Stimulated activated CD4-positive, alpha-beta T cell treated with anti-CD3 and anti-CD28 coated beads, TNF-alpha, amount 100 ng/mL, for 1 hour (primary cell): ENCODE results near the gene ENTHD1.
"Not testable (repeated sequence)": the region's sequence is repeated elsewhere in the genome, so short reads cannot be mapped to it uniquely, and the experiment has no call there.

Source experiments
- DNase-seq, 3 donors: peaks; one replicate each; pipeline ENCODE4 v3.0.0-alpha.2; 2020; ENCODE audit warnings: low read depth in 3 of 3, low spot score in 1 of 3

ENTHD1 gene

DNA sequence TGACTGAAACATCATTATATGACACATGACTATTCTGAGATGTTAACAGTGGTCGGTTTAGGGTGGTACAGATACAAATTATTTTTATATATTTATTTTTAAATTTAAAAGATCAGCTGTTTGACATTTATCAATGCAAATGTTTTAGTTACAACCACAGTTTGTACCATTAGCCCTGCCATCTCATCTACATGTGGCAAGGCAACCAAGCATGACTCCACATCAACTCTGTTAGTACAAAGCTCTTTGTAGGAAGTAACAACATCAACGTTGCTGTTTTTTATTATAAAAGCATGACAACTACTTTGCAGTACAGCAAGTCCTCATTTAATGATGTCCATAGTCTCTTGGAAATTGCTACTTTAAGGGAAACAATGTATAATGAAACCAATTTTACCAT lies 40.8 kb downstream of the ENTHD1 start:
- DNase-seq, result no peak

DNA sequence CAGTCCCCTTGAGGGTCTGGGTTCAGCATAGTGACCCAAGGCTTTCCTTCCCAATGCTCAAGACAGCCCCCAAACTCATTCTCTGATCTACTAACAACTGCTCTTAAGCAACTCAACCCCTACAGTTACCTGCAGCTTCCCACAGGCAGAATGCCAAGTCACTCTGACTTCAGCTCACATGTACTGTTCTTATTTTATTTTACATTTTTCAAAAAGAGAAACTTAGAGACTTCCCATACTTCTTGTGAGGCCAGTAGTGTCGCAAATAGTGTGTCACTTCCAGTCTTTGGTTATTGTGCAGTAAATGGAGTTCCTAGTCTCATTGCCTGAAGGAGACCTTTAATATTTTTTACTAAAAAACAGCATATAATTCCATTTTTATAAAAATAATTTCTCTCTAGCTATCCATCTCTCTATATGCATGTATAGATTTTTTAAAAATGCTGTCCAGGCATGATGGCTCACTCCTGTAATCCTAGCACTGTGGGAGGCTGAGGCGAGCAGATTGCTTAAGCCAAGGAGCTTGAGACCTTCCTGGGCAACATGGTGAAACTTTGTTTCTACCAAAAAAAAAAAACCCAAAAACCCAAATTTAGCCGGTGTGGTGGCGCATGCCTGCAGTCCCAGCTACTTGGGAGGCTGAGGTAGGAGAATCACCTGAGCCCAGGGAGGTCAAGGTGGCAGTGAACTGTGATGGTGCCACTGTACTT lies 41.8 kb downstream of the ENTHD1 start:
- no peak for DNase-seq

- DNase-seq, result no peak
Measured at GRCh38 chr22:39847477-39847876, 46.1 kb downstream of the ENTHD1 start.

GRCh38 chr22:39846539-39846938 lies 47.0 kb downstream of the ENTHD1 start:
- not testable (repeated sequence) for DNase-seq

DNA sequence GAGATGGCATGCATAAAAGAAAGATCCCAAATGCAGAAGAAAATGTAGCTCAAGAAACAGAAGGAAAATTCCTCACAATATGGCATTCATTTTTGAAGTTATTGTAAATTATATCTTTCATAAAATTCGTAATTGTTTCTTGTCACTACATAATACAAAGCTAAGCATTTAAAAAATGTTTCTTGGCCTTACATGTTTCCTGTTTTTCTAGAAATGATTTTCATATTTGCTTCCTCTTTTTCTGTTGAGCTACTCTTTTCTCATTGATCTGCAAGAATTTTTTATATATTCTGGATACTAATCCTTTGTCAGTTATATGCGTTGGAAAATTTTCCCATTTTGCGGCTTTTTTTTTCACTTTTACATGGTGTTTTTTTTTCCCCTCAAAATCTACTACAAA lies 48.0 kb downstream of the ENTHD1 start:
- no peak for DNase-seq

GRCh38 chr22:39839917-39840510 lies 53.5 kb downstream of the ENTHD1 start:
- DNase-seq, result peak in 1 of 3 donors; percentile 3

DNA sequence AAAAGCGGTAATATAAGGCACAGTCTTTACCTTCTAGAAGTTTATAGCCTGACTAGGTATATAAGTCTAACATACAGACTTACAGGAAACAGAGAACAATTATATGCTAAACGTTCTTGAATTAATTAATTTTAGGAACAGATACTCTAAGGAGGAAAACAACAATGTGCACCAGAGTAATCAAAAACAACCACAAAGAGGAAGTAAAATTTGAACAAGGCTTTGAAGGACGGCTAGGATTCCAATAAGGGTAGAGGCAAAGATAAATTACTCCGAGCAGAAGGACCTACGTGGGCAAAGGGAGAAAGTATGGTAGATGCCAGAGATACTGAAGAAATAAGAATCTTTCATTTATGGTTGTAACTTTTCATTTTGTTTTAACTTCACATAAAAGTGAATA lies 54.4 kb downstream of the ENTHD1 start:
- DNase-seq, result no peak

DNA sequence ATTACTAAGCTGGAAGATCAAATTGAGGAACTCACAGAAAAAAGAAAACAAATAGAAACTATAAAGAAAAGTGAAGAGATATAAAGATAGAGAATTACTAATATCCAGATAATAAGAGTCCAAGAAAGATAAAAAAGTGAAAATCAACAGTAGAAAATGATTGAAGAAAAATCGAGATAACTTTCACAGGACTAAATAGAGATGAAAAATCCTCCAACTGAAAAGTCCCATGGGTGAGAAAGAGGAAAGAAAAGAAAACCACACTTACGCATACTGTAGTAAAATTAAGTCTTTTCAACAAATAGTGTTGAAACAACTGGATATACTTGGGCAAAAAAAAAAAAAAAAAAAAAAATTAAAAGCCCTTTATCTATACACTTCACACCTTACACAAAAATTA lies 60.0 kb downstream of the ENTHD1 start:
- DNase-seq, result no peak

DNA sequence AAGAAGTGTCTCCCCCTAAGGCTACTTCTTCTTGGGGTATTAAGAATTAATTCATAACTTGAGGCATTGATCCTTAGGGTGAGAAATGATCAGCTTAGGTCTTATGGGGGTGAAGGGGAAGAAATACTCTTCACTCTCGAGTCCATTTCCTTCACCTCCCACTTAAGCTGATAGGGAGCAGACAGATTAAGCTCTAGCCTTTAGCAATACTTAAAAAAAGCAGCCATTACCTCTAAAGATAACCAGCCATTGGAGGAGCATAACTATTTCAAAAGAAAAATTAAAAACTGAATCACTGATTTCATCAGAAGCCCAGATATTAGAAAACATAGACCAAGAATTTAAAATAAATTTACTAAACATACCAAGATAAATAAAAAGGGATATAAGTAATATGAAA lies 60.5 kb downstream of the ENTHD1 start:
- no peak for DNase-seq

GRCh38 chr22:39832627-39833074 lies 60.9 kb downstream of the ENTHD1 start:
- DNase-seq, result no peak

GRCh38 chr22:39825661-39826102 lies 67.9 kb downstream of the ENTHD1 start:
- no peak for DNase-seq

DNA sequence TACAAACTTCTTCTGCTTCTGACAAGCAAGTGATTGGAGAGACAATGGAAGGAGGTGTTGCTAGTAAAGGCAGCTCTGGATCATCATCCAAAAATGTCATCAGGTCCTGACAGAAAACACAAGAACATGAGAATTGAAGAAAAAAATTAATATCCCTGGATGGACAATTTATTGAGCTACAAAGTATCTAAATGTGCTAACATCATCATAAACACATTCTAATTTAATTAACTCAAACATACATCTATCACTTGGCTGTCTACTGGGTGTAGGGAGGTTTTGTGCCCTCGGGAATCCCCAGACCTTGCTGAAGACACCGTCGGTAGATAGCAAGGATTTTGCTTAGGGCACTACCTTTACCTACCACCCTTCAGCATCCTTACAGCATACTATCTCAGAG lies 72.6 kb downstream of the ENTHD1 start:
- DNase-seq, result no peak

- no peak for DNase-seq
Measured at GRCh38 chr22:39820256-39820655, 73.3 kb downstream of the ENTHD1 start.

- DNase-seq, result no peak
Measured at GRCh38 chr22:39819429-39819828, 74.1 kb downstream of the ENTHD1 start.

GRCh38 chr22:39818094-39818493 lies 75.5 kb downstream of the ENTHD1 start:
- DNase-seq, result no peak

GRCh38 chr22:39815932-39816331 lies 77.6 kb downstream of the ENTHD1 start:
- no peak for DNase-seq

GRCh38 chr22:39814899-39815298 lies 78.7 kb downstream of the ENTHD1 start:
- no peak for DNase-seq

DNA sequence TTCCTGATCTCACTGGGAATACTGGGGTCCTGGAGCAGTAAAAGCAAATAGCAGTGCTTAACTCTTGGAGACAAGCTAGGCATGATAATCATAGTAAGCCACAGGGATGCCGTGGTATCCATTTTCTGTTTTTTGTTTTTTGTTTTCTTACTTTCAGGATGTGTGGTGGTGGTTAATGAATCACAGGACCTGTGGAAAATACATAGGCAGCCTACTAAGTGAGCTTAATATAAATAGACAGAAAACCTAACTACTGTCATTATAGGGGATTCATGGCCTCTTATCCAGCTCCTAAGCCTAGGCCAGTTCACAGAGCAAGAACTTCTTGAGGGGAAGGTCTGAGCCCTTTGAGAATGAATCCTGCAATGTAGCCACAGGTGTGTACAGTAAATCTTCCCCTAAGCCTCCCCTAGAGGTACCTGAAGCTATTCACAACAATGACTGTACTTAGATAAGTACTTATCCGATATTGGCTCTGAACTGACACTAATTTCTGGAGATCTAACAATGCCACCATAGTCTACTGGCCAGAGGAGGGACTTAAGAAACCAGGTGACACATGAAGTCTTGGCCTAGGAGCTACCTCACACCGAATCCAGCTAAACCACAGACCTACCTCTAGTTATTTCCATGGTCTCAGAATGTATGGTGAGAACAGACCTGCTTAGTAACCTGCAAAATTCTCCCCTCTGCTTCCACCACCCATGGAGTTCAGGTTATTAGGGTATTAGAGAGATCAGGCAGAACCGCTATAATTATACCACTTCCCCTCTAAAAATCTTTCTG lies 83.6 kb downstream of the ENTHD1 start:
- no peak for DNase-seq

DNA sequence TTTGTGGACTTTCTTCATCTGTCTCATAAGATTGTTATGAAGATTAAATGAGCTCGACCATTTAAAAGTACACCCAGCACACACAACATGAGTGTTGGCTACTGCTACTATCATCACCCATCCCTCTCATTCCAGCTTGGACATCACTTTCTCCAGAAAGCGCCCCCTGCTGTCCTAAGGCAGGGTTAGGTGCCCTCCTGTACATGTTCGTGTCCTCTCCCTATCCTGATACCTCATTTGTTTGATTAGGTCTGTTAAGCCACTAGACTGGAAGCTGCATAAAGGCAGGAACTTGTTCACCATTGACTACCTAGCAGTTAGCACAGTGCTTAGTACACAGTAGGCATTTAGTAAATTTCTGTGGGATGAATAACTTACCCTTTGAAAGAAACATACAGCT lies 85.5 kb downstream of the ENTHD1 start:
- peak in 1 of 3 donors; percentile 13 for DNase-seq

GRCh38 chr22:39806109-39806508 lies 87.5 kb downstream of the ENTHD1 start:
- no peak for DNase-seq

DNA sequence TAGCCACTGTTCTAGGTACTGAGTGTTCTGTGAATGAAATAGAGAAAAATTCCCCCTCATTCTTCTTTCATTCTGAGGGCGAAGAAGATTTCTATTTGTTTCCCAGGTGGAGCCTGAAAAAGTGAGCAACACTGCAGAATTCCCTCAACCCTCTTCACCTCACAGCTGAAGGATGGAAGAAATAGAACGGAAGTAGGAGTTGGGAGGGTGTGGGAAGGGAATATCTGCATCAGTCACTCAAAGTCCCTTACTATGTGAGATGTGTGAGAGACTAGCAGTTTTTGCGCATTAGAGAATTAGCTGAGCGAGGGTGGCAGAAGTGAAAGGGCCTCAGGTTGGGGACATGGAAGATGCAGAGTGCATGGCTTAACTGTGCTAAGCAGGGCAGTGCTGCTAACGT lies 88.4 kb downstream of the ENTHD1 start:
- DNase-seq, result no peak

GRCh38 chr22:39802682-39803081 lies 90.9 kb downstream of the ENTHD1 start:
- no peak for DNase-seq
